Measurements from ENCODE around the gene PAK6.

- TF ChIP-seq, protein P1, sequence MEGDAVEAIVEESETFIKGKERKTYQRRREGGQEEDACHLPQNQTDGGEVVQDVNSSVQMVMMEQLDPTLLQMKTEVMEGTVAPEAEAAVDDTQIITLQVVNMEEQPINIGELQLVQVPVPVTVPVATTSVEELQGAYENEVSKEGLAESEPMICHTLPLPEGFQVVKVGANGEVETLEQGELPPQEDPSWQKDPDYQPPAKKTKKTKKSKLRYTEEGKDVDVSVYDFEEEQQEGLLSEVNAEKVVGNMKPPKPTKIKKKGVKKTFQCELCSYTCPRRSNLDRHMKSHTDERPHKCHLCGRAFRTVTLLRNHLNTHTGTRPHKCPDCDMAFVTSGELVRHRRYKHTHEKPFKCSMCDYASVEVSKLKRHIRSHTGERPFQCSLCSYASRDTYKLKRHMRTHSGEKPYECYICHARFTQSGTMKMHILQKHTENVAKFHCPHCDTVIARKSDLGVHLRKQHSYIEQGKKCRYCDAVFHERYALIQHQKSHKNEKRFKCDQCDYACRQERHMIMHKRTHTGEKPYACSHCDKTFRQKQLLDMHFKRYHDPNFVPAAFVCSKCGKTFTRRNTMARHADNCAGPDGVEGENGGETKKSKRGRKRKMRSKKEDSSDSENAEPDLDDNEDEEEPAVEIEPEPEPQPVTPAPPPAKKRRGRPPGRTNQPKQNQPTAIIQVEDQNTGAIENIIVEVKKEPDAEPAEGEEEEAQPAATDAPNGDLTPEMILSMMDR (IDR thresholded peaks at IDR 0.05) = no peak
- no peak for TF ChIP-seq EP300 (IDR thresholded peaks at IDR 0.05)
Measured at GRCh38 chr15:40271685-40272484, 33.0 kb downstream of the PAK6 start.

Measured in gastroesophageal sphincter (tissue), 3 donors.